Osteoblast (primary cell): Measurements from ENCODE around the gene SPTLC3. TPM values are rescaled to one million over a fixed set of nuclear protein-coding genes. Genes with fewer than 3 reads are reported as not detected.

Source experiments
- DNase-seq: peaks from one replicate; pipeline ENCODE4 v3.0.0; 2011; ENCODE audit warnings: low spot score, mixed read lengths; ENCODE audit not compliant: insufficient read length; ENCODE audit errors: missing footprints
- H2AFZ ChIP-seq: 2 replicates; pipeline ENCODE4 v1.6.0; 2011; ENCODE audit warnings: mild to moderate bottlenecking, low read length
- H3K27ac ChIP-seq: 2 replicates; pipeline ENCODE4 v1.5.1; 2011; ENCODE audit warnings: mild to moderate bottlenecking, low read depth, low read length, moderate library complexity
- H3K27me3 ChIP-seq: 2 replicates; pipeline ENCODE4 v1.6.0; 2012; ENCODE audit warnings: mild to moderate bottlenecking, control low read depth, inconsistent platforms, low read length, moderate library complexity; ENCODE audit not compliant: insufficient read depth
- H3K36me3 ChIP-seq: 2 replicates; pipeline ENCODE4 v1.5.1; 2011; ENCODE audit warnings: mild to moderate bottlenecking, low read length, control low read depth, moderate library complexity; ENCODE audit not compliant: insufficient read depth
- H3K4me1 ChIP-seq: 2 replicates; pipeline ENCODE4 v1.5.1; 2011; ENCODE audit warnings: mild to moderate bottlenecking, low read length, control low read depth, moderate library complexity; ENCODE audit not compliant: insufficient read depth
- H3K4me2 ChIP-seq: 2 replicates; pipeline ENCODE4 v1.6.0; 2011; ENCODE audit warnings: mild to moderate bottlenecking, low read length; ENCODE audit not compliant: insufficient read depth
- H3K4me3 ChIP-seq: fragments of 200-600 bp; sonication (generic); 3 replicates; pipeline ENCODE4 v1.5.1; 2012; ENCODE audit warnings: mild to moderate bottlenecking, low read length, inconsistent platforms; ENCODE audit not compliant: insufficient read depth
- H3K79me2 ChIP-seq: 2 replicates; pipeline ENCODE4 v1.6.0; 2012; ENCODE audit warnings: mild to moderate bottlenecking, low read length, control low read depth, inconsistent platforms; ENCODE audit not compliant: insufficient read depth
- H3K9me3 ChIP-seq: 2 replicates; pipeline ENCODE4 v1.5.1; 2011; ENCODE audit warnings: low read depth, low read length, control low read depth
- H4K20me1 ChIP-seq: 2 replicates; pipeline ENCODE4 v1.6.0; 2012; ENCODE audit warnings: mild to moderate bottlenecking, low read length, control low read depth; ENCODE audit not compliant: insufficient read depth
- total RNA-seq: library from RNA; depleted of rRNA; stranded (reverse); fragments of >200 nt; gene quantifications from 2 replicates; pipeline ENCODE4 v1.2.3, GENCODE V29; 2012
- TF ChIP-seq, protein P1 (sequence below): IDR thresholded peaks from 2 replicates; pipeline ENCODE4 v1.5.1; 2011; ENCODE audit warnings: mild to moderate bottlenecking, low read depth, low read length, moderate library complexity; ENCODE audit errors: extremely low read depth

SPTLC3 gene
- total RNA-seq, 1 donor, result 14.8 TPM

DNA sequence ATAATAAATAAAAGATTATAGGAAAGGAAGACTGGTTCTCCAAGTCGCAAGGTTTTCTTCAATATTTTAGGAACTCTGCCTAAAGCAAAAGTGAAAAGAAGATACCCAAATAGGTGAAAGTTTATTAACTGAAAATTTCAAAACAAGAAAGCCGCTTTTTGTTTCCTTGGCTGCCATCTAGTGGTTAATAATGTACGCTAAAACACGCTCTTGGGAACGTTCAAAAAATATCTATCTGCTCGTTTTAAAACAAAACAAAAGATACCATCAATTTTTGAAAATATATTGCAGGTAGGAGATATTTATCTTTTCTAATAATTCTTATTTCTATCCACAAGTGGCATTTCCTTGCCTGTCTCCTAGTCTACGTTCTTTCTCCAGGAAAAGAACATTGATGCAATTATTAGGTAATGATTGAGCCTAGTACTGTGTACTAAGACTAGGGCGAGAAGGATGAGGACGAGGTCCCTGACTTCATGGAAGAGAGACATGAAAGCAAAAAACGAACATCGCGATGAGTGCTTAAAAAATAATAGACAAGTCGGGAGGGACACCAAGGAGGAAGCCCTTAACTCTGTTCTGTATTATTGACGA is 97.2 kb downstream of the SPTLC3 start:
- no peaks in the 10 kb centered on the region for H3K27me3 ChIP-seq
- peak; percentile 45 for DNase-seq
- H3K4me3 ChIP-seq, result no peak overlapping the region
- H4K20me1 ChIP-seq, result no peaks in the 10 kb centered on the region
- no peaks in the 10 kb centered on the region for H3K79me2 ChIP-seq
- peaks cover 12% of the 10 kb centered on the region for H3K4me1 ChIP-seq
- H2AFZ ChIP-seq, result no peak overlapping the region
- H3K36me3 ChIP-seq, result no peaks in the 10 kb centered on the region
- H3K4me2 ChIP-seq, result no peak overlapping the region
- TF ChIP-seq, protein P1, sequence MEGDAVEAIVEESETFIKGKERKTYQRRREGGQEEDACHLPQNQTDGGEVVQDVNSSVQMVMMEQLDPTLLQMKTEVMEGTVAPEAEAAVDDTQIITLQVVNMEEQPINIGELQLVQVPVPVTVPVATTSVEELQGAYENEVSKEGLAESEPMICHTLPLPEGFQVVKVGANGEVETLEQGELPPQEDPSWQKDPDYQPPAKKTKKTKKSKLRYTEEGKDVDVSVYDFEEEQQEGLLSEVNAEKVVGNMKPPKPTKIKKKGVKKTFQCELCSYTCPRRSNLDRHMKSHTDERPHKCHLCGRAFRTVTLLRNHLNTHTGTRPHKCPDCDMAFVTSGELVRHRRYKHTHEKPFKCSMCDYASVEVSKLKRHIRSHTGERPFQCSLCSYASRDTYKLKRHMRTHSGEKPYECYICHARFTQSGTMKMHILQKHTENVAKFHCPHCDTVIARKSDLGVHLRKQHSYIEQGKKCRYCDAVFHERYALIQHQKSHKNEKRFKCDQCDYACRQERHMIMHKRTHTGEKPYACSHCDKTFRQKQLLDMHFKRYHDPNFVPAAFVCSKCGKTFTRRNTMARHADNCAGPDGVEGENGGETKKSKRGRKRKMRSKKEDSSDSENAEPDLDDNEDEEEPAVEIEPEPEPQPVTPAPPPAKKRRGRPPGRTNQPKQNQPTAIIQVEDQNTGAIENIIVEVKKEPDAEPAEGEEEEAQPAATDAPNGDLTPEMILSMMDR, result peak; percentile 74
- H3K27ac ChIP-seq, result no peak overlapping the region
- H3K9me3 ChIP-seq, result no peaks in the 10 kb centered on the region

DNA sequence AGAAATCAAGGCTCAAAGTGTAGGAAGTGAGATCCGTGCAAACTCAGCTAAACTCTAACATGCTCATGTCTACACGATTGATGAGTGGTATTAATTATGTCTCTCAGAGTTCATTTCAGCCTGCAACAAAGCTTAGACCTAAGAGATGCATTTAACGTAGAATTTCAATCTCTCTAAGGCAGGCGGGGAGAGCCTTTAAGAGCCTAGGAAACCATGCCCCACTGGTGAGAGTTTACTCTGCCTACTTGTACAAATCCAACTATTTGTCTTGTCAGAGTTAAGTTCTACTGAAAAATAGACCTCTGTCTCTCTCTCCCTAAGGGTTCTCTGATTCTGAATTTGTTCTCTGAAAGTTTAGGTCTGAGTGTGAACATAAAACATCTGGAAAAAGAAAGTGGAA is 100.9 kb downstream of the SPTLC3 start:
- no peak for DNase-seq
- no peak overlapping the region for H3K4me3 ChIP-seq
- TF ChIP-seq, protein P1, result no peak

DNA sequence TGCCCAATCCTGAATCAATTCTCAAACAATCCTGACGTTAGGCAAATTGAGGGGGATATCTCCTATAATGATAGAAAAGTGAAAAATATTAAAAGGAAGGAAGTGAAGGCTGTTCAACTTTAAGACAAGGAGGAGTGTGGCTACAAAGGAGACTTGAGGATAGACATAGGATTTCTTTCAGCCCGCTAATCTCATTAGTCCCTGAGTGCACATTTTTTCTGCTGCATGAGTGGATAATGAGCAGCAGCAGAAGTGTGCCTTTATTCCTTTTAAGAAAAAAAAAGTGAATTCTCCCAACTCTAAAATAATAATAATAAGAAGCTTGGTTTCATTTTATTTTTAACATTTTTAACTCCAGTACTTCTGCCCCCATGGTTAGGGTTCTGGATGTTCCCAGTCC is 102.0 kb downstream of the SPTLC3 start:
- no peak for DNase-seq
- Histone ChIP-seq H4K20me1 (no peaks in the 10 kb centered on the region), H3K79me2 (no peaks in the 10 kb centered on the region), H3K27me3 (no peaks in the 10 kb centered on the region), H3K27ac (no peak overlapping the region), H3K4me2 (no peak overlapping the region), H3K4me3 (no peak overlapping the region), H3K9me3 (no peaks in the 10 kb centered on the region), H3K4me1 (no peaks in the 10 kb centered on the region), H2AFZ (no peak overlapping the region), H3K36me3 (no peaks in the 10 kb centered on the region)
- TF ChIP-seq, protein P1, result no peak

More for the DNA sequence above, 100.9 kb downstream of the SPTLC3 start:
- Histone ChIP-seq H3K9me3 (no peaks in the 10 kb centered on the region), H3K36me3 (no peaks in the 10 kb centered on the region), H4K20me1 (no peaks in the 10 kb centered on the region), H3K27me3 (no peaks in the 10 kb centered on the region), H3K4me2 (no peak overlapping the region), H2AFZ (no peak overlapping the region), H3K4me1 (no peaks in the 10 kb centered on the region), H3K27ac (no peak overlapping the region), H3K79me2 (no peaks in the 10 kb centered on the region)

DNA sequence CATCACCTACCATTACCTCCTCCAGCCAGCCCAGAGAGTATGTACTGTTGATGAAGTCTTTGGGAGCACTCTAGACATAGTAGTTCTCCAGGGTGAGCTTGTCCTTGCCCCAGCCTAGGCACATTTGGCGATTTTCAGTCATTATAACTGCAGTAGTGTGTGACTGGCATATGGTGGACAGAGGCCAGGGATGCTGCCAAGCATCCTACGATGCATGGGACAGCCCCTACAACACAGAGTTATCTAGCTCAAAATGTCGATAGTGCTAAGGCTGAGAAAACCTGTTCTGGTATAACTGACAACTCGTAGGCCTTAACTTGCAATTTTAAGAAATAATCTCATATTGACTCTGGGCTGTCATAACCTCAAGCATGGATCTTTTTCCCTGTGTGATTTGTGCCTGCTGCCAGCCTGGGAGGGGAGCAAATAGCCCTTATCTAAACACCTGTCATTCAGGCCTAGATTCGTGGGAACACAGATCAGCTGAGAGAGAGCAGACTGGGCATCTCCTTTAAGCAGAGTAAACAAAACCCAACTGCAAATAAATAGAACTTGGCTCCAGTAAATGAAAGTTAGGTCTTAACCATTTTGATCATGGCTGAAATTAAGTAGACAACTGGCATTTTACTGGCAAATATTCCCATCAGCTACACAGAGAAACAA is 102.6 kb downstream of the SPTLC3 start:
- Histone ChIP-seq H2AFZ (no peak overlapping the region), H3K79me2 (no peaks in the 10 kb centered on the region), H4K20me1 (no peaks in the 10 kb centered on the region), H3K9me3 (no peaks in the 10 kb centered on the region), H3K4me1 (no peaks in the 10 kb centered on the region), H3K27ac (no peak overlapping the region), H3K4me3 (no peak overlapping the region), H3K4me2 (no peak overlapping the region), H3K27me3 (no peaks in the 10 kb centered on the region), H3K36me3 (no peaks in the 10 kb centered on the region)
- no peak for DNase-seq
- TF ChIP-seq, protein P1, result no peak
